WERI-Rb-1 (cell line): ENCODE data around the gene MRPS12.

Source experiments
- DNase-seq: peaks from one replicate; pipeline ENCODE4 v3.0.0-alpha.2; 2020
- H3K27ac ChIP-seq: fragments of 250-450 bp; sonication (Bioruptor Pico); 2 replicates; pipeline ENCODE4 v1.5.1; 2020; ENCODE audit warnings: mild to moderate bottlenecking, moderate library complexity
- H3K27me3 ChIP-seq: fragments of 250-450 bp; sonication (Bioruptor Pico); 2 replicates; pipeline ENCODE4 v1.5.1; 2021; ENCODE audit warnings: mild to moderate bottlenecking, low read depth, moderate library complexity; ENCODE audit not compliant: insufficient read depth, severe bottlenecking
- H3K36me3 ChIP-seq: fragments of 250-450 bp; sonication (Bioruptor Pico); 2 replicates; pipeline ENCODE4 v1.5.1; 2020; ENCODE audit warnings: mild to moderate bottlenecking, moderate library complexity
- H3K4me3 ChIP-seq: 2 replicates; pipeline ENCODE4 v1.5.1; 2011; ENCODE audit warnings: low read depth, mild to moderate bottlenecking, control low read depth, low read length
- H3K9me3 ChIP-seq: fragments of 250-450 bp; sonication (Bioruptor Pico); 2 replicates; pipeline ENCODE4 v1.5.1; 2021; ENCODE audit warnings: mild to moderate bottlenecking, moderate library complexity; ENCODE audit not compliant: severe bottlenecking
- CTCF ChIP-seq: IDR thresholded peaks from 2 replicates; pipeline ENCODE4 v1.5.1; 2011; ENCODE audit warnings: low read depth, mild to moderate bottlenecking, control low read depth, inconsistent platforms, low read length

MRPS12 gene

GRCh38 chr19:38924388-38924787 lies 6.4 kb upstream of the MRPS12 start:
- no peak for DNase-seq
- no peak overlapping the region for H3K4me3 ChIP-seq
- no peak for TF ChIP-seq CTCF
- H3K36me3 ChIP-seq: peaks cover 33% of the 10 kb centered on the region
- H3K27ac ChIP-seq: no peak overlapping the region
- H3K27me3 ChIP-seq: no peaks in the 10 kb centered on the region
- H3K9me3 ChIP-seq: no peaks in the 10 kb centered on the region

GRCh38 chr19:38928391-38929001 lies 2.2 kb upstream of the MRPS12 start:
- Histone ChIP-seq H3K36me3 (peaks cover 33% of the 10 kb centered on the region), H3K27ac (no peak overlapping the region), H3K4me3 (no peak overlapping the region), H3K27me3 (no peaks in the 10 kb centered on the region), H3K9me3 (no peaks in the 10 kb centered on the region)
- no peak for DNase-seq
- TF ChIP-seq CTCF: no peak

- DNase-seq: peak; percentile 90
- peak; percentile 90 for TF ChIP-seq CTCF
- H3K4me3 ChIP-seq: peak within 1 kb of the TSS; percentile 98
- H3K36me3 ChIP-seq: peaks cover 28% of the 10 kb centered on the region
- H3K9me3 ChIP-seq: no peaks in the 10 kb centered on the region
- no peaks in the 10 kb centered on the region for H3K27me3 ChIP-seq
- H3K27ac ChIP-seq: peak within 1 kb of the TSS; percentile 96
Measured at GRCh38 chr19:38929929-38930775, 592 bp upstream of the MRPS12 start, which contains the start of gene SARS2. Gene SARS2 (minus strand): TSS chr19:38930763. CDS start chr19:38930736, 27 bp downstream.

GRCh38 chr19:38931521-38931793 lies 713 bp downstream of the MRPS12 start:
- Histone ChIP-seq H3K27me3 (no peaks in the 10 kb centered on the region), H3K27ac (no peak overlapping the region; the same call in 1 of the 2 replicates)

GRCh38 chr19:38932425-38933179 lies 1.9 kb downstream of the MRPS12 start:
- no peaks in the 10 kb centered on the region for H3K9me3 ChIP-seq
- peak; percentile 60 for DNase-seq
- no peak overlapping the region for H3K4me3 ChIP-seq
- H3K36me3 ChIP-seq: peaks cover 18% of the 10 kb centered on the region
- peak; percentile 45 for TF ChIP-seq CTCF
- H3K27me3 ChIP-seq: no peaks in the 10 kb centered on the region
- H3K27ac ChIP-seq: no peak overlapping the region

More at GRCh38 chr19:38931521-38931793, 713 bp downstream of the MRPS12 start:
- DNase-seq: no peak
- no peak for TF ChIP-seq CTCF
- H3K36me3 ChIP-seq: peaks cover 18% of the 10 kb centered on the region
- H3K9me3 ChIP-seq: no peaks in the 10 kb centered on the region
- H3K4me3 ChIP-seq: peak overlapping the region; percentile 98
